NCI-H1105 treated with DMSO at 0.1 percent for 48 hours (cell line): ENCODE data around the gene PDZD8.
"Not testable (repeated sequence)": the region's sequence is repeated elsewhere in the genome, so short reads cannot be mapped to it uniquely, and the experiment has no call there.

Experiments used
- DNase-seq: peaks from one replicate; lab custom pipeline; 2025; lab: John Stamatoyannopoulos, UW

Gene PDZD8

DNA sequence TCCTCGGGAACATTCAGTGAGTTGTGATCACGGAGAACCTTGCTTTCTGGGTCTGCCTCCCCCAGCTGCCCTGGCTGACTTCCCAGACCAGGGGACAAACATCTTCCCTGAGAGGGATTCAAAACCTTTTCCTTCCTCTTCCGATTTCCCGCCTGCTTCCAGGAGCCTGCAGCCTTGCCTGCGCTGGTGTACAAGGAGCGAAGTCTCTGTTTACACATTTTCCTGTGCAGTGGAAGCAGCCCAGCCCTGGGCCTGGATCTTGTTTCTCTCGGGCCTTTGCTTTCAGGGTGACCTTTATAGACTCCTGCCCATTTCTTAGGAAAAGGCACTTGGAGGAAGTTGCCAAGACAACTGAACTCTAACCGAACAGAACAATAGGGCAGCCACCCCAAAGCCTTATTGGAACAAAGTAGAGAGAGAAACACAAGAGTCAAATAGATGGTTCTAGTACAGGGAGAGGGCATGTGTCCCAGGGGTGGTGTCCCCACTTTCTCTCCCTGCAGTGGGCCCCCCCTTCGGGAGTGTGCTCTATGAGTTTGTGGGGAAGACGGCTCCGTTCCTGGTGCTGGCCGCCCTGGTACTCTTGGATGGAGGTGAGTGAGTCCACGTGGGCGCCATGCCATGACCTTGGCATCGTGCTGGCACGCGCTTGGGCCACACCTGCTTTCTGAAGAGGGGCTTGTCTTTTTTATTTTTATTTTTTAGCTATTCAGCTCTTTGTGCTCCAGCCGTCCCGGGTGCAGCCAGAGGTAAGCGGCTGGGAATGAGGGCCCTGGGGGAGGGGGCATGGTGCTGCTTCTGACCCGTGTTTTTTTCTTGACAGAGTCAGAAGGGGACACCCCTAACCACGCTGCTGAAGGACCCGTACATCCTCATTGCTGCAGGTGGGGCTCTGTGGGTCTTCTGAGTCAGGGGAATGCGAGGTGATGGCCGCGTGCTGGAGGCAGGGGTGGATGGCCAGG lies 120.2 kb downstream of the PDZD8 start:
- no peak for DNase-seq

DNA sequence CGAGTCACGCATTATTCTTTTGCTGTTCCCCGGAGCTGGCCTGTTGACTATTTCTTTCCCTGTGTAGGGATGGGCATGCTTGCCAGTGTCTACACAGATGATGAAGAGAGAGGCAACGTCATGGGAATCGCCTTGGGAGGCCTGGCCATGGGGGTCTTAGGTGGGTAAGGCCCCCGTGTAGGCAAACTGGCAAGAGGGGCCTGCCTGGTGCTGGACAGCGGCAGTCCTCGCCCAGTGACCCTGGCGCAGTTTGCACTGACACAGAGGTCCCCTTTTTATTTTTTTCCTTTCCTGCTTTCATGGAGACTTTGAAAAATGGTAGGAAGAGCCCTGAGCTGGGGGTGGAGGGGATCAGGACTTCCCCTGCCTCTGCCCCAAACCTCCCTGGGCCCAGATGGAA lies 120.9 kb downstream of the PDZD8 start:
- DNase-seq: no peak

DNA sequence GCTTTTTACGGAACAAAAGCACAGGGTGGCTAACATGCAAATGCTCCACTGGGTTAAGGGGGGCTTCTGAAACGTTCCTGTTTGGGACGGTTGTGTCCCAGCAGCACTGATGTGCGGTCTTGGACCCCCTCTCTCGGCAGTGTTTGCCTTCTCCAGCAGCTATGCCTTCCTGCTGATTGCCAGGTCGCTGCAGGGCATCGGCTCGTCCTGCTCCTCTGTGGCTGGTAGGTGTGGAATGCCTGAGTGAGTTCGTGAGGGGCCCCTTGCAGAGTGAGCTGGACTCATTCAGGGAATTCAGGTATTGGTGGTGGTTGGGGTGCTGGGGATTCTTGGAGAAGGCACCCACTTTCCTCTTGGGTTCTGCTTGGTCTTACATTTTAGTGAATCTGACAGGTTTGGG lies 121.3 kb downstream of the PDZD8 start:
- no peak for DNase-seq

GRCh38 chr10:117250411-117250810 lies 124.8 kb downstream of the PDZD8 start:
- no peak for DNase-seq

GRCh38 chr10:117249493-117250093 lies 125.6 kb downstream of the PDZD8 start:
- DNase-seq: no peak

DNA sequence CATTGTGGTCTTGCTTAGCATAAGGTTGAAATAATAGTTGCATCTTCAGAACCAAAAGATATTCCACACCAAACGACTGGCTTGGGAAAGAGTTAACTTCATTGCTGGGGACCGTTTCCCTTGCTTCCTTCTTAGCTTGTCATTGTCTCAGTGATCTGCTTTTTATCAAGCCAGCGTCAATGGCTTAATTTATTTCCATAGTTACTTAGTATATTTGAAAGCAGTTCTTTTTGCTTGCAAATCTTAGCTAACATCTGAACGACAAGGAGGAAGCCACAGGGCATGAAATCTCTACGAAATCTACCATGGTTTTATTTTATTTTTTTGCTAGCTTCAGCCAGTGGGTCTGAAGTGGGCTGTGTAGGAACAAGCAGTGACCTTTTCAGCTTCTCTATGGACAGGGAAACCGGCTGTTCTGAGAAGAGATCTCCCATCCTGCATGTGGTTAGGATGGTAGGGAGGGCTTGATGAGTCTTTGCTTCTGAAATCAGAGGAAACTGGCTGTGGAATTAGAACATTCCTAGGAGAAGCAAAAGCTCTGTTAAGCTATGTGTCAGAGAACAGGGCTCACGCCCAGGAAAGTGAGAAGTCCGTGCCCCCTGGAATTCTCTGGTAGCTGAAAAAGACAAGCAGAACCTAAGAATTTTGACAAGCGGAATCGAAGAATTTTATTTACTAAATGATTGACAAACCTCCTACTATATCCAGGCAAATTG lies 126.3 kb downstream of the PDZD8 start:
- DNase-seq: no peak

DNA sequence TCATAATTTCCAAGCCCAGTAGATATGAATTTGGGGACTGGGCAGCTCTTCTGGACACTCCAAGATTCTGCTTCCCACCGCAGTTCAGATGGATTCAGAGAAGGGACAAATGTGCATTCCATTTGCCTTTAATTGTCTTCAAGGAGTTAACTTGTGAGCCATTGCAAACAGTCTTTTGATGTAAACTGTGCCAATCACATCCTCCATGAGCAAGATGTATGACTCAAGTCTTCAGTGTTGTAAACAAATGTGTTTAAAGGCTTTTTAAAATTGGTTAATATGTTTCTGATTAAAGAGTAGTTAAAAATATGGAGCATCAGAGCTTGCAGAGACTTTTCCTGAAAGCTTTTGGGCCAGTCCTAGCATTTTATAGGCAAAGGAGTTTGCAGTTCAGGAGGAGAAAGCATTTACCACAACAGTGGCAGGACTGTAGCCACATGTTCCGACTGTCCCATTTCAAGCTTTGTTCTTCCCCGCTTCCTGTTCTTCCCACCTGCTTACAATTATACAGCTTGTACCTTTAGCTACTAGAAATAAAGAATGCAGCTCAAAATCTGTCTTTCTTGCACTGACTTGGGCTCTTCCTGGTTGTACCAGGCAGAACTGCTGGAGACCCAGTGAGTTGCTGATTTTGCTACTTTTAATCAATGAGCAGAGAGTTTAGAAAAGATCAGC lies 128.1 kb downstream of the PDZD8 start:
- DNase-seq: no peak

- no peak for DNase-seq
Measured at GRCh38 chr10:117242463-117242832, 132.8 kb downstream of the PDZD8 start.

DNA sequence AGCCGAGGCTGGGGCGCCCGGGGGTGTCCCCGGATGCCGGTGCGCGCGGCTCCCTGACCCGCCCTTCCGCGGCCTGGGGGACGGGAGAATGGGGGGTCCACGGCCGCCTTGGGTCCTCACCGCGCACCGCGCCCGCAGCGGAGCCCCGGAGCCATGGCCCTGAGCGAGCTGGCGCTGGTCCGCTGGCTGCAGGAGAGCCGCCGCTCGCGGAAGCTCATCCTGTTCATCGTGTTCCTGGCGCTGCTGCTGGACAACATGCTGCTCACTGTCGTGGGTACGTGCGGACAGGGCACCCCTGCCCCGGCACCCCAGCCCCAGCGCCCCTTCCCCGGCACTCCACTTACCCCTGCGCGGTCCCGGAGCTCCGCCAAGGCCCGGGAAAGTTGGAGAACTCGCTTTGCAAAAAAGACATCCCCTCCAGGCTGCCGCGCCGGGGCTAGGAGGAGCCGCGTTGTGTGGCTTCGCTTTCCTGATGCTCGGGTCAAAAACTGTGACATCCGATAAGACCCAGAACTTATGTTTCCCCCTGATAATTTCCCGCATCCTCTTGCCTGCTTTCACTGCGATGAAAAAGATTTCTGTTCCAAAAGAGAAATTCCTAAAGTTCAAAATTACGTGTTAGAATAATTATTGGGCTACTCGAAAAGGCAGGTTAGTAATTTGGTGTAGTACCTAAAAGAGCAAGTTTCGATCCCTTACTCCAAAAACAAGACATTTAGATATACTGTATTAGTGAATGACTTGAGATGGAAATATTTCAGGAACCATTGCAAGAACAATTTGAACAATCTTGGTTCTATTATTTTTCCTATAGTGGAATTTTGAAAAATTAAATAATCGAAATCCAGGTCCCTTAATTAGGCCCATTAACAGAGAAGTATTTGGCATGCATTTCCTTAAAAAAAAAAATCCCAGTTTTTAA lies 133.4 kb downstream of the PDZD8 start:
- DNase-seq: no peak

- no peak for DNase-seq
Measured at GRCh38 chr10:117240621-117241529, 134.4 kb downstream of the PDZD8 start, which contains the start of gene SLC18A2. Gene SLC18A2 (plus strand): TSS chr10:117241114. CDS start chr10:117241694, 580 bp downstream.

GRCh38 chr10:117239721-117240620 lies 135.3 kb downstream of the PDZD8 start:
- DNase-seq: no peak

DNA sequence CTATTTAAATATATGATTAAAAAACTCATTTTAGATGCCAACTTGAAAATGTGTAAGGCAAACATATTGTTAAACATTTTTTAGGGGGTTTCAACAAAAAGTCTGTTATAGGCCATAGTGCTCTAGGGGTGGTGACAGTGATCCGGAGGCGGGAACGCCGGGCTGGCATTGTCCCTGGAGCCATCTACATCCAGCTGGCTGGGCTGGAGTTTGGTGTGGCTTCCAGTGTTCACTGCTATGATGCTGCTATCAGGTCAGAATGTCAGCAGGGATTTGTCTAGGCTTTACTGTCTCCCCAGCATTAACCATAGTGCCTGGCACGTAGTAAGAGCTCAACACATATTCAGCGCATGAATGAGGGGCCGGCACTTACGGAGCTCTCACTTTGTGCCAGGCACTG lies 136.2 kb downstream of the PDZD8 start:
- DNase-seq: no peak

DNA sequence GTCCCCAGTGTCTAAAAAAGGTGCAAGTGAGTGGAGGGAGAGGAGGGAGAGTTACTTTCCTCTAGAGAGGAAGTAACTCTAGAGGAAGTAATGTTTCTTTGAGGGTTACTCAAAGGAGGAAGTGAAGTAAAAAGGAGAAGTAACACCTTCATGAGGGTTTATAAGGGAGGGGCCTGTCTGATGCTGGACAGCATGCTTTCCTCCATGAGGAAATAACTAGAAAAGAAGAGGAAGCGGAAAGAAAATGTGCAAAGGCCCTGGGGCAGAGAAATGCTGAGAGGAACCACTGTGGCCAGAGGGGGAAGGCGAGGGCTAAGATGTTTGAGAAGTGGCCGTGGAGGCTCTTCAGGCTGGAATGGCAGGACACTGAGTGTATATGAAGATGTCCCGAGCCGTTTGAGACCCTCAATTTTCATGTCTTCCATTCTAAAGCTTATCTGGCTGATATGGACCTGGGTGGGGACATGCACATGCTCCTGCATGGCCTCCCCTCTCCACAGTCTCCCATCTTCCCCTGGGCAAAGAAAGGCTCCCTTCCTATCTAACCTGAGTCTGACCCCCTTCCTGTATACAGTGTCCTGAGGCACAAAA lies 137.7 kb downstream of the PDZD8 start:
- DNase-seq: no peak

GRCh38 chr10:117230107-117230506 lies 145.1 kb downstream of the PDZD8 start:
- DNase-seq: not testable (repeated sequence)

DNA sequence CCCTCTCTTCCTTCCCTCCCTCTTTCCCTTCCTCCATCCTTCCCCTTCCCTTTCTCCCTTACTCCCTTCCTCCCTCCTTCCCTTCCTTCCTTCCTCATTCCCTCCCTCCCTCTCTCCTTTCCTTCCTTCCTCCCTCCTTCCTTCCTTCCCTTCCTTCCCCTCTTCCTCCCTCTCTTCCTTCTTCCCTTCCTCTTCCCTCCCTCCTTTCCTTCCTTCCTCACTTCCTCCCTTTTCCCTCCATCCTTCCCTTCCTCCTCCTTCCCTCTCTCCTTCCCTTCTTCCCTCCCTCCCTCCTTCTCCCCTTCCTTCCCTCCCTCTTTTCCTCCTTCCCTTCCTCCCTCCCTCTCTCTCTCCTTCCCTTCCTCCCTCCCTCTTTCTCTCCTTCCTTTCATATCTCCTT lies 147.0 kb downstream of the PDZD8 start:
- DNase-seq: no peak
